Renal pelvis (tissue), 4 donors: Measurements from ENCODE around the gene SRMS. TPM values are rescaled to one million over a fixed set of nuclear protein-coding genes. Genes with fewer than 3 reads are reported as not detected.

Experiments
- DNase-seq: peaks from one replicate; pipeline ENCODE4 v3.0.0-alpha.2; 2013
- polyA plus RNA-seq, 3 donors: library from polyadenylated mRNA; unstranded; fragments of 120-200 nt; gene quantifications; one replicate each; pipeline ENCODE4 v1.2.1, GENCODE V29; 2013; ENCODE audit not compliant: insufficient read length in 3 of 3

SRMS gene
- polyA plus RNA-seq, 3 donors = 0.19 to 0.26 (median 0.26) TPM

DNA sequence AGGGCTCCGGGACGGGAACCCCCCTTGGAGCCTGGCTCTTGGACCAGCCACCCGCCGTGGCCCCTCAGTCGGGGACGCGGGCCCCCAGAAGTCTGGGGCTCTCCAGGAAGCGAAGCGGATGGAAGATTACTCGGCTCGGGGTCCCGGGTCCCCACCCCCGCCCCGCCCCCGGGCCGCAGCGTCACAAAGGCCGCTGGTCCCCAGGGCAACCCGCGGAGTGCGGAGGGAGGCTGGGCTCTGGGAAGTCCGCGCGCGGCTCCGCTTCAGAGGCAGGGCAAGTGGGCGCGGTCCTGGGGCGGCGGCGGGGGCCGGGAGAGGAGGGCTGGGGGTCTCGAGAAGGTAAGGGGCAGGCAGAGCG, 6.4 kb upstream of the SRMS start, which contains the start of gene FNDC11:
FNDC11 (plus strand) TSS at position 227 of the 358 bp plus-strand sequence. CDS start 1,505 bp downstream, outside the sequence.
- DNase-seq = peak; percentile 77

DNA sequence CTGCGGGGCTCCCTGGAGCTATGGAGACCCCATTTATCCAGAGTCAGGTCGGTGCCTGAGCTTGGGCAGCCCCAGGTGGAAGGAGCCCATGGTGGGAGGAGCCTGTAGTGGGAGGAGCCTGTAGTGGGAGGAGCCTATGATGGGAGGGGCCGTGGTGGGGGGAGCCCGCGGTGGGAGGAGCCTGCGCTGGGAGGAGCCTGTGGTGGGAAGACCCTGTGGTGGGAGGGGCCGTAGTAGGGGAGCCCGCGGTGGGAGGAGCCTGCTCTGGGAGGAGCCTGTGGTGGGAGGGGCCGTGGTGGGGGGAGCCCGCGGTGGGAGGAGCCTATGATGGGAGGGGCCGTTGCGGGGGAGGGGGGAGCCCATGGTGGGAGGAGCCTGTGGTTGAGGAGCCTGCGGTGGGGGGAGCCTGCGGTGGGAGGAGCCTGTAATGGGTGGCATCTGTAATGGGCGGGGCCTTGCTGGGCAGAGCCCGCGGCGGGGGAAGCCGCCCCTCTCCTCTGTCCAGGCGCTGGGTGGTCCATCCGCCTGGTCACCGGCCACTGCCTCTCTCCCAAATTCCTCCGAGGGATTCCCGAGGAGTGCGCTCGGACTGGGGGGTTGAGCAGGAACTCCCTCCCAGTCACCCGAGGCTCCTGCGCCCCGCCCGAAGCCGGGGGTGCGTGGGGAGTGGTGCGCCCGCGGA, 5.8 kb upstream of the SRMS start:
- peak; percentile 62 for DNase-seq

DNA sequence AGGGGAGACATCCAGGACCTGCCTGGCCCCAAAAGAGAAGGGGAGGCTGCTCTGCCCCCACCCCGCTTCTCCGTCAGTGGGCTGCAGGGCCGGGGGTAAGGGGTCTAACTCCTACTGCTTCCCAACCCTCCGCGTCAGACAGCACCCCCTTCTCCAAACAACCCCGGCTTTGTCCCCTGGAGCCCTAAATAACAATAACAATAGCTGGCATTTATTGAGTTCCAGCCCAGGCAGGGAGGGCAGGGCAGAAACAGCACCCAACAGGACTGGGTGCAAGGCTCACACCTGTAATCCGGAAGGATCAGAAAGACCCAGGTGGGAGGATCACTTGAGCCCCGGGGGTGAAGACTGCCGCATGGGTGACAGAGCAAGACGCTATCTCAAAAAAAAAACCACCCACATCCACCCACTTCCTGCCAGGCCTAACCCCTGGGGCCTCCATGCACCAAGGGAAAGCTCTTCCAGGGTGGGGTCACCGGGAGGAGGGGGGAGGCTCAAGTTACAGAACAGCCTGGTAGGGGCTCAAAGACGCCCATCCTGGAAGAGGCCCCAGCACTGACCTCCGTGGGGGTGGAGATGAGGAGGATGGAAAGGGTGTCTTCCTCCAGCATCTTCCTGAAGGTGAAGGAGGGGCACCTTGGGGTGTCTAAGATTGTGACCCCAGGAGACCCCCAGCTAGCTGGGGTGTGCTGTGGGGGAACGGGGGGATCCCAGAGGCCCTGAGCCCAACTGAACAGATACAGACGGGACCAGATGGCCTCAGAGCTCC, 5.1 kb upstream of the SRMS start:
- DNase-seq = no peak

DNA sequence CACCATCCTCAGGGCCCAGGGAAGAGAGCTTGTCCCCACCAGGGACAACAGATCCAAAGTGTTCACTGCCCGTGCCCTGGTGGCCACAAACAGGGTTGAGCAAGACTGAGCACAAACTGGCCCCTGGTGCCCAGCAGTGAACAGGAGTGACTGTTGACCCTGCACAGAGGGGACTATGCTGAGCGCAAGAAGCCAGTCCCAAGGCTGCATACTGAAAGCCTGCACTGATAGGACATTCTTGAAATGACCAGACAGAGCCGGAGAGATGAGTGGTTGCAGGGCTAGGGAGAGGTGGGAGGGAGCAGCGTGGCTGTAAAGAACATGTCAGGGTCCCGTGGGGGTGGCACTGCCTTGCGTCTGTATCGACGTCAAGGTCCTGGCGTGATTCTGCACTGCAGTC, 3.5 kb upstream of the SRMS start:
- no peak for DNase-seq

DNA sequence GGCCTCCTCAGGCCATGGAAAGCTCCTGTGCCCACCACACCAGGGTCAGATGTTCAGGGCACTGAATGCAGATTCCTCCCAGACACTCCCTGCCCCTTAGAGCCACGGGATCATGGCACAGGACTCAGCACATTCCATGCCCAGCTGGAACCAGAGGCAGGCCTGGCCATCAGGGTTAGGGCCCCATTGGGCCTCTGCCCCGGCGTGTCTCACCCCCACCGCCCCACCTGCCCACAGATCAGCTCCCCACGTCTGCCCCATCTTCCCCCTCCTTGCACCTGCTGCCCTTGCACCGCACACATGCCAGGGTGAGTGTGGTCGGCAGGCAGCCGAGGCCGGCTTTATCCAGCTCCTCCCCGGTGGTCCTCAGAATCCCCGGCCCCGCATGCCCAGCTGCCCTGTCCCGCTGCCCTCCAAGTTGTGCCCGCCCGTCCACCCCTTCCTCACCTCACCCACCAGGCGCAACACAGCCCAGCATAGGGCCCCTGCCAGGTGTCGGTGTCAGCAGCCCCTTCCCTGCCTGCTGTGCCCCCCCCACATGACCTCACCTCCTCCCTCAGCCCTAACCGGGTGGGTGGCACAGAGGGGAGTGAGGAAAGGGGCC, 2.2 kb upstream of the SRMS start:
- DNase-seq = no peak

DNA sequence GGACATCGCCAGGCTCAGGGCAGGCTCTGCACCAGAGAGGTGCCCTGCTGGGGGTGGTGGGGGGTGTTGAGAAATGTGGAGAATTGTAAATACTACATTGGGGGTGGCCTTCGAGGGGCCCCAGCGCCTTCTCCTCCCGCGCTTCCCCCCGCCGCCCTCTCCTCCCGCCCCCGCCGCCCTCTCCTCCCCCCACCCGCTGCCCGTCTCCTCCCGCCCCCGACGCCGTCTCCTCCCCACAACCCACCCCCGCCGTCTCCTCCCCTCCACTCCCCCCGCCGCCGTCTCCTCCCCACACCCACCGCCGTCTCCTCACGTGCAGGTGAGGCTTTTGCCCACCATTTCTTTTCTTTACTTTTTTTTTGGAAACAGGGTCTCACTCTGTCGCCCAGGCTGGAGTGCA, 1.5 kb upstream of the SRMS start:
- no peak for DNase-seq

DNA sequence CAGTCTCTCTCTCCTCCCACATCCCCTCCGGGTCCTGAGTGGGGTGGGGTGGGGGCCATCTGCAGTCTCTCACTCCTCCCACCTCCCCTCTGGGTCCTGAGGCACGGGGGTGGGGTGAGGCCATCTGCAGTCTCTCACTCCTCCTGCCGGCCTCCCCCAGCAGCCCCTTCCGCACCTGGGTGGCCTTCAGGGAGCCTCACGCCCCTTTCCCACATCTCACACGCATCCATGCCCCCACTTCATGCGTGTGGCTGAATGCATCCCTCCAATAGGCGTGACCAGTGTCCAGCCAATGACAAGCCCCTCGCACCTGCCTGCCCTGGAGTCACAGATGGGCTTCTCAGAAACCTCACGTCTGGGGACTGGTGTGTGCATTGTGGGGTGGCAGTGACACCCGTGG, 993 bp upstream of the SRMS start:
- no peak for DNase-seq

DNA sequence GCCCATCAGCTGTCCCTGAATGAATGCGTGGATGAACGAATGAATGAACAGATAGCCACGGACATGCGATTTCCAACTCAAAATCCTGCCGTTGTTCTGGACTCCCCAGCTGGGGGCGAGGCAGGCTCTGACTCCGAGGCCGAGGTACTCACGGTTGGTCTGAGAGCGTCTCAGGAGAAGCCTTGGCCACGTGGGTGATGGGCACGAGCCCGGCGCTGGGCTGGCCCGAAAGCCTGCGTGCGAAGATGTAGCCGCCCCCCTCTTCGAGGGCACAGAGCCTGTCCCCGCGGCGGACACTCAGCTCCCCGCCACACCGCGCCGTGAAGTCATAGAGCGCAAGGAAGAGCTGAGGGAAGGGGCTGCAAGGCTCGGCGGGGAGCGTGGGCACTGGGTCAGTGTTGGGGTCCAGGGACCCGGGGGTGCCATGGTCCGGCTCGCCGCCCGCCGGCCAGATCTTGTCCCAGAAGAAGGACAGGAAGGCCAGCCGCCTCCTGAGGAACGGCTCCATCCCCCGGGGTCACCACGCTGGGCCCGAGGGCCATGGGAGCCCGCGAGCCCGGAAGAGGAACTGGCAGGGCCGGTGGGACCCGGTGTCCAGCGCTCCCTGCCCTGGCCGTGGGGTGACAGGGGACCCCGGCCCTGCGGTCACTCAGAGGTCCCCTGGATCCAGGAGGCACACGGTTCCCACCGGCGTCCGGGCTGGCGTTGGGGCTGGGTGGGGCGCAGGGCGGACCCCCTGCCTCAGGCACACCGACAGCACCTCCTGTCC, 409 bp downstream of the SRMS start:
- DNase-seq = no peak

DNA sequence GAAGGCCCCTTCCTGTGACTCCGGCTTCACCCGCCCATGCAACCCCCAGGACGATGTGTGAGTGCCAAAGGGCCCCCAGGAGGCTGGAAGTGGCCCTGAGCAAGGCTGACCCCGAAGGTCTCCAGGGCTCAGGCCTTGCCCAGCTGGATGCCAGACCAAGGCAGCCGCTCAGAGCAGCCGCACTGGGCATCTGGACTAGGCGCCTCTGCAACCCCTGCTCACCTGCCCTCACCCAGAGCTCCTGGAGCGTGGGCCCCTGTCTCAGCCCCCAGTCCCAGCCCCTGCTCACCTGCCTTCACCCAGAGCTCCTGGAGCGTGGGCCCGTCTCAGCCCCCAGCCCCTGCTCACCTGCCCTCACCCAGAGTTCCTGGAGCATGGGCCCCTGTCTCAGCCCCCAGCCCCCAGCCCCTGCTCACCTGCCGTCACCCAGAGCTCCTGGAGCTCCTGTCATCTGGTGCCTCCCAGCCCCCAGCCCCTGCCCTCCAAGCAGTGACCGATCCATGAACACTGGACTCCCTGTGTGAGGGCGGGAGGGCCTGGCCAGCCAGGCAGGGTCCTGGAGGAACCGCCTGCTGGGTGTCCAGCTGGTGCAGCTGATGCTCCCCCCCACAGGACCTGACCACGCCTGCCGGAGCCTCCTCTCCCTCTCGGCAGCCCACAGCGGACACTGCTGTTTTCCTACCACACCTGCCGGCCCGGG, 1.1 kb downstream of the SRMS start:
- no peak for DNase-seq

DNA sequence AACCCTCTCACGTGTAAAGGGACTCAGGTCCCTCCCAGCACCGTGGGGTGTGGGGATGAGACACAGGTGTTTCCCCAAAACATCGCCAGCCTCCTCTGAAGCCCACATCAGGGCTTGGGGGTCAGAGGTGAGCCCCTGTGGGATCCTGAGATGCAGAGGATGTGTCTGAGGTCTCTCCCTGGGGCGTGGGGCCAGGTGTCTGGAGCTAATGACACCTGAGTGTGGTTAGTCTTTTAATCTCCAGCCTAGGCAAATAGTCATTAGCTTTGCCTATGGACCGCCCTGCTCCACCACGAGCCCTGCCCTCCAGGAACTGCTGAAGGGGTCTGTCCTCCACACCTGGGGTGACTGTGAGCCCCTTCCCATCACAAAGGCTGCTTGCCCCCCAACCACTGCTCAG, 1.7 kb downstream of the SRMS start:
- DNase-seq = no peak

DNA sequence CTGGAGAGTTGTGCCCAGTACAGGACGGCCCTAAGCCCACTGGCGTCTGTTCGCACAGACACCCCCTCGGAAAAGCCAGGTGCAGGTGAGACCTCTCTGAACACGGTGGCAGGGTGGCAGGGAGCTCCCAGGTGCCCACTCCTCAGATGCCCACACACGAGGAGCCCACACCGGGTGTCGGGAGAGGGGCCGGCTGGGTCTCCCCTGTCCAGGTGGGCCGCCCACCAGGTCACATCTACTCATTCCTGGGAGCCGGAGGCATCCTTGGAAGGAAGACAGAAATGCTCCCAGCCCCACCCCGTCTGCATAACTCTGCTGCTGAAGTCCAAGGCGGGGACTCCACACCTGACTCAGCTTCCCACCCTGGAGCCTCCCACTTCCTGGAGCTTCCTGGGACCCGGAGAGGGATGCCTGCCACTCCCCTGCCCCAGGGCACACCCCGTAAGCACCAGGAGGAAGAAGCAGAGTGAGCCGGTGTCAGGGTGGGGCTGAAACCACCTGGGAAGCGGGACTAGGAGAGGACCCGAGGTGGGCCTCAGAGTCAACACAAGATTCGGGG, 2.5 kb downstream of the SRMS start:
- no peak for DNase-seq

DNA sequence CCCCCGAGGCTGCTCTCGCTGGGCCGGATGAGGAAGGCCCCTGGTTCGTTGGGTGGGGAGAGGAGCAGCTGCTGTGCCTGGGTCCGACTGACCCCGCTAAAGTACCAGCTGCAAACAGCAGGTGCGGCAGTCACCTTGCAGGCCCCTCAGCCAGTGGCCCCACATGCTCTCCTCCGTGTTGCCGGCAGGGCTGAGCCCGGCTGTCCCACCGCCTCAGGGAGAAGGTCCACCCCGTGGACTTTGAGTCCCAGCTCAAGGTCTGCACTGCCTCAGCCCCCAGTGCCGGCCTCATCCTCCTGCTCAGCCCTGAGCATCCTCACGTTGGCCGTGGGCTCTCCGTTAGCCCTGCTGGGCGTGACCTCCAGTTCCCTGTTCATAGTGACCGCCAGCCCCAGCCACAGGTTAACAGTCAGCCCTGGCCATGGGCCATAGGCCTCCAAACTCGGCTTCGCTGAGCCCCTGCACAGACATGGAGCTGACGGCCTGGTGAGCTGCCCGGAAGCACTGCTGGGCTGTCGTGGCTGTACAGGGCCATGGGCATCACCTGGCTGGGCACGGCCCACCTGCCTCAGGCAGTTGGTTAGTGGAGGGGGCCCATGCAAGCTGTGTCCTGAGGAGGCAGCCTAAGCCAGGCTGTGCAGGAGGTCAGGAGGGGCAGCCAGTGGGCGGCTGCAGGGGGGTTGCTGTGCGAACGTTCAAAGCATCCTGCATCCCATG, 3.1 kb downstream of the SRMS start:
- no peak for DNase-seq

DNA sequence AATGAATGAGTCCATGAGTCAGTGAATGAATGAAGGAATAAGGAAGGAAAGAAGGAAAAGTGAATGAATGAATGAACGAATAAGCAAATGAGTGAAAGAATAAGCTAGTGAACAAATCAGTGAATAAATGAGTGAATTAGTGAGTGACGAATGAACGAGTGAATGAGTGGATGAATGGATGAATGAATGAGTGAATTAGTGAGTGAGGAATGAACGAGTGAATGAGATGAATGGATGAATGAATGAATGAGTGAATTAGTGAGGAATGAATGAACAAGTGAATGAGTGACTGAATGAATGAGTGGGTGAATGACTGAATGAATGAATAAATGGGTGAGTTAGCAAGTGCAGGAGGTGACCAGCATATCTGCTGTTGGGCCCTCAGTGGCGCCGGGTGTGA, 3.8 kb downstream of the SRMS start:
- no peak for DNase-seq

DNA sequence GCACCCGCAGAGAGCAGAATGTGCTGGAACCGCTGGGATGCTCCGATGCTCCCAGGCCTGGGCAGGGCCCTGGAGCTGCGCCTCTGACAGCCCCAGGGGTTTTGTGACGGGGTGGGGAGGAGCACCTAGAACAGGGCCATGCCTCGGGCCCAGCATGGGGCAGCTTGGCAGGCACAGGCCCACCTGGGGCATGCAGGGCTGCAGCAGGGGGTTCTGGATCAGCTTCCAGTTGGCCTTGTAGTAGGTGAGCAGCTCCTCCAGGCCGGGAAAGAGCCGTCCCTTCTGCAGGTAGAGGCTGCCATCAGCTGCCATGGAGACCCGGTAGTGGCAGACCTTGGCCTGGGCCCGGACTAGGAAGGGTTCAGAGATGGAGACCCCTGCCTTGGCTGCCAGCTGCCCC, 4.4 kb downstream of the SRMS start:
- no peak for DNase-seq

DNA sequence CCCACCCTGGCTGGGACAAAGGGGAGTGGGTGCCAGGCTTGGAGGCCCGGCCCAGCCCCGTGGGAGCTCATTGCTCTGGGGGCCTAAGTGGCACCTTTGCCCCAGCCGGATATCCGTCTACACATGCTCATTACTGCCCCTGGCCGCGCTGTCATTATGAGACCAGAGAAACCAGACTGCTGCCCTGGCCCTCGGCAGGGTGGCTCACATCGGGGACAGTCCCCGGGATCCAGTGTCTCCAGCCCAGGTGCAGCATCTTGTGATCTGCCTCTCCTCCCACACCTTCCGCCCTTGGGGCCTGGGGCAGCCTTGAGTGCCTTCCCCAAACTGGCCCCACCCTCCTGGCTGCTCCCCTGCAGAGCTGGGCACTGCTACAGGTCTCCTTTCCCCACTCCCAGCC, 4.9 kb downstream of the SRMS start:
- no peak for DNase-seq

DNA sequence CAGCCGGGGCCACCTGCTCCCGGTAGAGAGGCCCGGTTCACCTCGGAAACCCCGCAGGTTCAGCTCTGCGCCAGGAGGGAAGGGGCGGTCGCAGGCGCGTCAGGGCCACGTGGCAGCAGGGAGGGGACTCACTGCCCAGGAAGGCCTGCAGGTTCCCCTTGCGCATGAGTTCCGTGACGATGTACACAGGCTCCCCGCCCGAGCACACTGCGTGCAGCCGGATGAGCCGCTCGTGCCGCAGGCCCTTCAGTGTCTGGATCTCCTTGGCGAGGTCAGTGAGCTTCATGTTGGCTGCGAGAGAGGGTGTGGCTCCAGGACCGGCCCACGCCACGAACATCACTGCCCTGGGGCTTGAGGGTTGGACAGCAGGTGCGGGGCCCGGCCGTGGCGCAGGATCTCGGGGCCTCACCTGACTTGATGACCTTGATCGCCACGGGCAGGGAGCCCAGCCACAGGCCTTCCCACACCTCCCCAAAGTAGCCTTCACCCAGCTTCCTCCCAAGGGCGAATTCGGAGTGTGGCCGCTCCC, 5.5 kb downstream of the SRMS start:
- DNase-seq = no peak

DNA sequence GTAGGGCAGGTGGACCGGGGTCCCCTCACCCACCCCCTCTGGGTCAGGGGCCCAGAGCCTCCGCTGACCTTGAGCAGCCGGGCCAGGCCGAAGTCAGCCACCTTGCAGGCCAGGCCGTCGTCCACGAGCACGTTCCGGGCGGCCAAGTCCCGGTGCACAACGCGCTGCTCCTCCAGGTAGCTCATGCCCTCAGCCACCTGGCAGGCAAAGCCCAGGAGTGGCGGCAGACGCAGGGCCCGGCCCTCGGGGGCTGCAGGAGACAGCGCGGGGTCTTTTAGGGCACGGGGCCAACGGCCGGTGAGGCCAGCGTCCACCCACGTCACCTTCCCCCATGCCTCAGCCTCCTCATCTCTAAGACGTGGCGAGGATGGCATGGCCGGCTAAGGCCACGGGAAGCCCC, 6.2 kb downstream of the SRMS start:
- no peak for DNase-seq

DNA sequence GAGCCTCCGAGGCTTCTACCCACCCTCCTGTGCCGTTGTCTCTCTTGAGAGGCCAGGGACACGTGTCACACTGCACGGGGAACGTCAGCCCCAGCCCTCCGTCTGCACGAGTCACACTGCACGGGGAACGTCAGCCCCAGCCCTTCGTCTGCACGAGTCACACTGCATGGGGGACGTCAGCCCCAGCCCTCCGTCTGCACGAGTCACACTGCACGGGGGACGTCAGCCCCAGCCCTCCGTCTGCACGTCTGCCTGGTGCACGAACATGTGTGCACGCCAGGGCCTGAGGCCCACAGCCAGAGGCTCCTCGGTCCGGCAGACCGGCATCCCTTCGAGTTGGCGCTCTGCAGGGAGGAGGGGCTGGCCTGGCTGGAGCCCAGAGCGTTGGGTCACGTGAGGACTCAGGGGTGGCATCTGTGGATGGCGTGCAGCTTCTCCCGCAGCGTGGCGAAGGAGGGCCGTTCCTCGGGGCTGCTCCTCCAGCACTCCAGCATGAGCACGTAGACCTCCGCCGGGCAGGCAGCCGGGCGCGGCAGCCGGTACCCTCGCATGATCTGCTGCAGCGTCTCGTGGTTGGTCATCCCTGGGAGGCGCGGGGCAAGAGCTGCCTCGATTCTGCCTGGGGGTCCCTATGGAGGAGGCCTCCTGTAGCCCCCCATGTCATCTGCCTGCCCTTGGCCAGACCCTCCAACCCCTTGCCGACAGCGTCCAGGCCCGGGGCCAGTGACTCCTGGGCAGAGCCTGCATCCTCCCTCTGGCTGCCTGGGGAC, 6.9 kb downstream of the SRMS start:
- no peak for DNase-seq

DNA sequence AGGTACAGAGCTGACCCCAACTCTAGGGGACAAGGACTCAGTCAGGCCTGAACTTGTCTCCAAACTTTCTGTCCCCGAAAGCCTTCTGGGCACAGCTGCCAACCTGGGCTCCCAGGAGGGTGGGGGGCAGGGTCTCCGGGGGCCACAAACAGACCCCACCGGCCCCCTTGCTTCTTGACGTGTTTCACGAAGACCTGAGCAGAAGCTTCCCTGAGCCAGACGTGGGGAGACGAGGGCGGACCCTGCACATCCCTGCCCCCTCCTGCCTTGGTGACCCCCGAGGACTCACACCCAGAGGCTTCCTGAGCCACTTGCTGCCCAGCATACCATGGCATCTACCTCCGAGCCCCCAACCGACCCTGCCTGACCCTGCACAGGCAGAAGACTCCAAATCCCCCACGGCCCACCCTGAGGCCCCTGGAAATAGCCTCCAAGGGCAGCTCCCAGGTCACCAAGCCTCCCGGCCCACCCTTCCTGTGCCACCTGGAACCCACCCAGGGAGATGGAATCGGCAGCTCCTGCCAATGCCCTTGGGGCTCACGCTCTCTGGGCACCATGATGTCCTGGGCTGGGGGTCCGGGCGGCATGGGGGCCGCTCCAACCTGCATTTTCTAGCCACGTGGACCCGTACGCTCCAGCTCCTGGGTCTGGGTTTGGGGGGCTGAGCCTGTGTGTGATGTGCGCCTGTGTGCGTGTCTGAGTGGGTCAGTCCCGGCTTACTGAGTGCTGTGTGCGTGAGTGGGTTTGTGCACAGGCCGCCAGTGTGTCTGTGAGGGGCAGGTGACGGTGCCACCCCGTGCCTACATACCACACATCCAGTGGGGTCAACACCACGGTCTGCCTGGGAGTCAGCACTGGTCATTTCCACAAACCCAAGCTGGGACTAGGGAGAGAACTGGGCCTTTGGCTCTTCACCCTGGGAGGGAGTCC, 7.8 kb downstream of the SRMS start:
- no peak for DNase-seq
